RWPE2 (cell line): ENCODE measurements around the gene CDIP1.
A peak's percentile ranks its signal among the peaks of the same experiment; 100 is the strongest.

ENCODE experiments used
- ATAC-seq: fragments of 200-7000 bp; cut with Tn5 transposase; 3 replicates; pipeline ENCODE4 v1.9.1; 2021; ENCODE audit warnings: low read depth
- DNase-seq: peaks from one replicate; pipeline ENCODE4 v3.0.0-alpha.2; 2020; ENCODE audit warnings: low spot score
- H3K27ac ChIP-seq: fragments of 450-650 bp; 2 replicates; pipeline ENCODE4 v1.5.1; 2017; ENCODE audit warnings: mild to moderate bottlenecking; ENCODE audit not compliant: poor library complexity, severe bottlenecking
- H3K27me3 ChIP-seq: fragments of 250-450 bp; sonication (Bioruptor Pico); 2 replicates; pipeline ENCODE4 v1.5.1; 2021; ENCODE audit warnings: mild to moderate bottlenecking, moderate library complexity; ENCODE audit not compliant: insufficient read depth, poor library complexity, severe bottlenecking
- H3K36me3 ChIP-seq: fragments of 250-450 bp; sonication (Bioruptor Pico); 2 replicates; pipeline ENCODE4 v1.5.1; 2020; ENCODE audit warnings: low read depth, mild to moderate bottlenecking, moderate library complexity
- H3K4me1 ChIP-seq: fragments of 250-450 bp; sonication (Bioruptor Pico); 2 replicates; pipeline ENCODE4 v1.5.1; 2021; ENCODE audit warnings: mild to moderate bottlenecking, moderate library complexity; ENCODE audit not compliant: insufficient read depth, poor library complexity, severe bottlenecking
- H3K4me3 ChIP-seq: fragments of 250-450 bp; sonication (Bioruptor Pico); 2 replicates; pipeline ENCODE4 v1.5.1; 2021; ENCODE audit warnings: mild to moderate bottlenecking, moderate library complexity; ENCODE audit not compliant: severe bottlenecking
- H3K9me3 ChIP-seq: fragments of 250-450 bp; sonication (Bioruptor Pico); 2 replicates; pipeline ENCODE4 v1.5.1; 2021; ENCODE audit warnings: mild to moderate bottlenecking, moderate library complexity; ENCODE audit not compliant: severe bottlenecking
- CTCF ChIP-seq: fragments of 450-650 bp; IDR thresholded peaks from one replicate; pipeline ENCODE4 v1.5.1; 2017; ENCODE audit warnings: mild to moderate bottlenecking, moderate library complexity; ENCODE audit not compliant: poor library complexity, severe bottlenecking

CDIP1 gene

GRCh38 chr16:4471869-4472268, 66.7 kb downstream of the CDIP1 start:
- Histone ChIP-seq H3K36me3 (peaks cover 43% of the 10 kb centered on the region), H3K4me3 (no peak overlapping the region), H3K4me1 (peaks cover 12% of the 10 kb centered on the region), H3K27me3 (no peaks in the 10 kb centered on the region), H3K27ac (no peak overlapping the region), H3K9me3 (no peaks in the 10 kb centered on the region)
- no peak for TF ChIP-seq CTCF
- DNase-seq (no peak), ATAC-seq (no peak)

- Histone ChIP-seq H3K9me3 (no peaks in the 10 kb centered on the region), H3K36me3 (peaks cover 64% of the 10 kb centered on the region), H3K4me1 (peaks cover 9% of the 10 kb centered on the region), H3K27me3 (no peaks in the 10 kb centered on the region), H3K27ac (no peak overlapping the region), H3K4me3 (no peak overlapping the region)
- ATAC-seq (no peak), DNase-seq (no peak)
- TF ChIP-seq CTCF, result no peak
Observed at GRCh38 chr16:4468972-4469371, 69.6 kb downstream of the CDIP1 start.

GRCh38 chr16:4467916-4468315, 70.7 kb downstream of the CDIP1 start:
- Histone ChIP-seq H3K36me3 (peaks cover 69% of the 10 kb centered on the region), H3K27ac (no peak overlapping the region), H3K4me3 (no peak overlapping the region), H3K4me1 (peaks cover 19% of the 10 kb centered on the region), H3K27me3 (no peaks in the 10 kb centered on the region), H3K9me3 (no peaks in the 10 kb centered on the region)
- TF ChIP-seq CTCF, result no peak
- no peak for DNase-seq
- no peak for ATAC-seq

GRCh38 chr16:4465977-4466779, 72.4 kb downstream of the CDIP1 start:
- Histone ChIP-seq H3K36me3 (peaks cover 62% of the 10 kb centered on the region), H3K4me3 (no peak overlapping the region), H3K9me3 (no peaks in the 10 kb centered on the region), H3K27ac (peak overlapping the region; percentile 92), H3K4me1 (peaks cover 20% of the 10 kb centered on the region), H3K27me3 (no peaks in the 10 kb centered on the region)
- ATAC-seq (no peak), DNase-seq (no peak)
- no peak for TF ChIP-seq CTCF

GRCh38 chr16:4463522-4464163, 74.9 kb downstream of the CDIP1 start:
- Histone ChIP-seq H3K4me1 (peaks cover 20% of the 10 kb centered on the region), H3K36me3 (peaks cover 46% of the 10 kb centered on the region), H3K27me3 (no peaks in the 10 kb centered on the region), H3K27ac (peak overlapping the region; percentile 92), H3K4me3 (no peak overlapping the region), H3K9me3 (no peaks in the 10 kb centered on the region)
- DNase-seq (peak; percentile 75), ATAC-seq (peak; percentile 25; the same call in 2 of the 3 replicates)
- TF ChIP-seq CTCF, result no peak
